Fibroblast of the aortic adventitia (primary cell): ENCODE measurements around the gene BPGM. TPM values are rescaled to one million over a fixed set of nuclear protein-coding genes. Genes with fewer than 3 reads are reported as not detected.

Experiments
- DNase-seq: peaks from one replicate; pipeline ENCODE4 v3.0.0-alpha.2; 2010; ENCODE audit warnings: low read depth
- H3K4me3 ChIP-seq: 2 replicates; pipeline ENCODE4 v1.5.1; 2011; ENCODE audit warnings: low read depth, mild to moderate bottlenecking, control low read depth, low read length, moderate library complexity
- total RNA-seq: library from RNA; depleted of rRNA; stranded (reverse); fragments of >200 nt; gene quantifications from 2 replicates; pipeline ENCODE4 v1.2.3, GENCODE V29; 2012; ENCODE audit warnings: low replicate concordance
- TF ChIP-seq, protein P1 (sequence below): IDR thresholded peaks from 2 replicates; pipeline ENCODE4 v1.5.1; 2011; ENCODE audit warnings: mild to moderate bottlenecking, low read length, control low read depth, inconsistent platforms; ENCODE audit not compliant: insufficient read depth

BPGM gene
- total RNA-seq, 1 donor = 52.4 TPM

DNA sequence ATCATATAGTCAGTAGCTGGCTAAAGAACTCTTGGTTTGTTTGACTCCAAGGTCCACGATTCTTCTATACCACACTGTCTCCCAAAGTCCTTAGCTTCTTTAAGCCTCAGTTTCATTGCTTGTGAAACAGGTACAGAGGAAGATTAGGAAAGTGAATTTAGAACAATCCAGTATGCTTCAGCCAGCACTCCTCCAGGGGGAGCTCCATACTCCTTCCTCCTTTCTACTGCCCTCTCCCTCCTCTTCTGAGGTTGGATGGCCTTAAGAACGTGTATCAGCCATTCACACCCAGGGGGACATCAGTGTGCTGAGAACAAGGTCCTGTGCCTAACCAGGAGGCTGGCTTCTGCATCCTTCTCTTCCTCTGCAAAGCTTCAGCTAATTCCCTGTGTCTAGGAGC, 78.0 kb downstream of the BPGM start:
- no peak overlapping the region for H3K4me3 ChIP-seq
- peak; percentile 73 for DNase-seq
- TF ChIP-seq, protein P1, sequence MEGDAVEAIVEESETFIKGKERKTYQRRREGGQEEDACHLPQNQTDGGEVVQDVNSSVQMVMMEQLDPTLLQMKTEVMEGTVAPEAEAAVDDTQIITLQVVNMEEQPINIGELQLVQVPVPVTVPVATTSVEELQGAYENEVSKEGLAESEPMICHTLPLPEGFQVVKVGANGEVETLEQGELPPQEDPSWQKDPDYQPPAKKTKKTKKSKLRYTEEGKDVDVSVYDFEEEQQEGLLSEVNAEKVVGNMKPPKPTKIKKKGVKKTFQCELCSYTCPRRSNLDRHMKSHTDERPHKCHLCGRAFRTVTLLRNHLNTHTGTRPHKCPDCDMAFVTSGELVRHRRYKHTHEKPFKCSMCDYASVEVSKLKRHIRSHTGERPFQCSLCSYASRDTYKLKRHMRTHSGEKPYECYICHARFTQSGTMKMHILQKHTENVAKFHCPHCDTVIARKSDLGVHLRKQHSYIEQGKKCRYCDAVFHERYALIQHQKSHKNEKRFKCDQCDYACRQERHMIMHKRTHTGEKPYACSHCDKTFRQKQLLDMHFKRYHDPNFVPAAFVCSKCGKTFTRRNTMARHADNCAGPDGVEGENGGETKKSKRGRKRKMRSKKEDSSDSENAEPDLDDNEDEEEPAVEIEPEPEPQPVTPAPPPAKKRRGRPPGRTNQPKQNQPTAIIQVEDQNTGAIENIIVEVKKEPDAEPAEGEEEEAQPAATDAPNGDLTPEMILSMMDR = peak; percentile 79

DNA sequence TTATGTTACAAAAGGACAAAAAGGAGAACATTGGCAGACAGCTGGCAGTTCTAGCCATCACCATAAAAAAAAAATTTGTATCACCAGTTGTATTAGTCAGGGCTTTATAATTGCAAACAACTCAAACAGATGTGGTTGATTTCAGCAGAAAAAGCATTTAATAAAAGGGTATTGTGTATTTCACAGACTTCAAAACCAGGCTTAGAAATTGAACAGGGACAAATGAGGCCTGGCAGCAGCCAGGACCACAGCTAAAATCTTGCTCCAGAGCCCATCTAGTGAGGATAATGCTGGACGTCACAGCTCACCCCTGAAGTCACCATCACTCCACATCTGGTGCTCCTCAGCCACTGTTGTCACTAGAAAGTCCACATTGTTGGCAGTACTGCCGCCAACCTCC, 79.9 kb downstream of the BPGM start:
- TF ChIP-seq, protein P1 = no peak
- no peak overlapping the region for H3K4me3 ChIP-seq
- DNase-seq = no peak

DNA sequence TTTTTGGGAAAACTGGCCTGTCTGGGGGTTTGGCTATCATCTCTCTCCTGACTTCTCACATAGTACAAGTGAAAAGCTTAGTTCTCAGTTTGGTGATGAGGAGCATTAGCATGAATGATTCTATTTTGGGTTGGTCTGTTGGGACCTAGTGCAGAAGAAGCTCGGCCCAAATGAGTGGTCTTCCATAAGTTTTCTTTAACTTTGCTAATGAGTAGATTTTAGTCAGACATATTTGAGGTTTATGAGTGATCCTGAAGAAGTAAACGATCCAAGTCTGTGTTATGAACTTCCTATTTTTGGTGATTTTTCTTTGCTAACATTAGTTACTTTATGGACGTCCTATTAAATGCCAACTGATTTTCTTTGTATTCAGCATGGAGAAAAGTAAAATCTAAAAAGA, 81.1 kb downstream of the BPGM start:
- DNase-seq = no peak
- TF ChIP-seq, protein P1 = no peak
- no peak overlapping the region for H3K4me3 ChIP-seq

Other genes with a start within 250 kb of the BPGM start
- gene AKR1B1, start 187.8 kb upstream of the BPGM start, total RNA-seq = 51.6 and 167 TPM in 2 replicates
- 5.0 and 10.4 TPM in 2 replicates for gene AKR1B10, start 119.3 kb upstream of the BPGM start, total RNA-seq
- not detected in 2 replicates for gene AKR1B15, start 97.7 kb upstream of the BPGM start, total RNA-seq
- gene CALD1, start 132.8 kb downstream of the BPGM start, total RNA-seq = 201 and 686 TPM in 2 replicates